WI38 (cell line): ENCODE results near the gene REV1.

Source experiments
- H3K4me3 ChIP-seq: 2 replicates; pipeline ENCODE4 v1.5.1; 2011; ENCODE audit warnings: low read depth, mild to moderate bottlenecking, control low read depth, low read length
- CTCF ChIP-seq: IDR thresholded peaks from 2 replicates; pipeline ENCODE4 v1.5.1; 2012; ENCODE audit warnings: low read depth, mild to moderate bottlenecking, control low read depth, low read length

REV1 gene

GRCh38 chr2:99354070-99354469 is 135.7 kb downstream of the REV1 start:
- H3K4me3 ChIP-seq, result no peak overlapping the region
- TF ChIP-seq CTCF, result no peak
